Progenitor cell of endocrine pancreas (in vitro differentiated cells): Measurements from ENCODE around the gene SLX4IP. TPM values are rescaled to one million over a fixed set of nuclear protein-coding genes. Genes with fewer than 3 reads are reported as not detected.

Experiments
- DNase-seq: peaks from one replicate; pipeline ENCODE4 v3.0.0; 2021; ENCODE audit warnings: low spot score; ENCODE audit not compliant: unreplicated experiment
- H3K27ac Mint-ChIP-seq: 2 replicates; pipeline ENCODE4 v1.8.0; 2021; ENCODE audit warnings: mild to moderate bottlenecking, moderate library complexity, mixed read lengths
- H3K27me3 Mint-ChIP-seq: 2 replicates; pipeline ENCODE4 v1.8.0; 2021; ENCODE audit warnings: mixed read lengths
- H3K36me3 Mint-ChIP-seq: 2 replicates; pipeline ENCODE4 v1.8.0; 2022; ENCODE audit warnings: mixed read lengths; ENCODE audit not compliant: insufficient read depth
- H3K4me1 Mint-ChIP-seq: 2 replicates; pipeline ENCODE4 v1.8.0; 2021; ENCODE audit warnings: low read depth, mixed read lengths
- H3K4me3 Mint-ChIP-seq: 2 replicates; pipeline ENCODE4 v1.8.0; 2021; ENCODE audit warnings: low read depth, mild to moderate bottlenecking, moderate library complexity, mixed read lengths
- H3K9me3 Mint-ChIP-seq: 2 replicates; pipeline ENCODE4 v1.8.0; 2021; ENCODE audit warnings: low read depth, mixed read lengths
- CTCF ChIP-seq: fragments of 200-600 bp; sonication (generic); IDR thresholded peaks from one replicate; pipeline ENCODE4 v1.5.0; 2021; ENCODE audit warnings: antibody characterized with exemption, mild to moderate bottlenecking; ENCODE audit not compliant: unreplicated experiment
- total RNA-seq: library from RNA; stranded (reverse); gene quantifications from 2 replicates; pipeline ENCODE4 v1.2.1, GENCODE V29; 2021

SLX4IP gene
- total RNA-seq, 1 donor from 2014 or later, result 12.0 TPM

- DNase-seq, result no peak
- Mint-ChIP-seq H3K4me3 (no peak overlapping the region), H3K36me3 (peaks cover 24% of the 10 kb centered on the region), H3K27ac (no peak overlapping the region), H3K27me3 (no peaks in the 10 kb centered on the region), H3K4me1 (peaks cover 11% of the 10 kb centered on the region), H3K9me3 (no peaks in the 10 kb centered on the region)
- TF ChIP-seq CTCF, result no peak
Observed at GRCh38 chr20:10635476-10636208, 200.5 kb downstream of the SLX4IP start.

GRCh38 chr20:10636326-10636818, 201.3 kb downstream of the SLX4IP start:
- H3K9me3 Mint-ChIP-seq, result no peaks in the 10 kb centered on the region
- H3K4me3 Mint-ChIP-seq, result no peak overlapping the region
- no peak overlapping the region for H3K27ac Mint-ChIP-seq
- no peaks in the 10 kb centered on the region for H3K27me3 Mint-ChIP-seq
- DNase-seq, result no peak
- no peak for TF ChIP-seq CTCF
- H3K36me3 Mint-ChIP-seq, result peaks cover 28% of the 10 kb centered on the region
- peaks cover 11% of the 10 kb centered on the region for H3K4me1 Mint-ChIP-seq

GRCh38 chr20:10637031-10637559, 202.0 kb downstream of the SLX4IP start:
- no peak for DNase-seq
- no peak for TF ChIP-seq CTCF
- peak overlapping the region; percentile 13 for H3K27ac Mint-ChIP-seq
- H3K4me3 Mint-ChIP-seq, result no peak overlapping the region
- H3K27me3 Mint-ChIP-seq, result no peaks in the 10 kb centered on the region
- peaks cover 11% of the 10 kb centered on the region for H3K4me1 Mint-ChIP-seq
- H3K9me3 Mint-ChIP-seq, result no peaks in the 10 kb centered on the region
- peaks cover 32% of the 10 kb centered on the region for H3K36me3 Mint-ChIP-seq

DNA sequence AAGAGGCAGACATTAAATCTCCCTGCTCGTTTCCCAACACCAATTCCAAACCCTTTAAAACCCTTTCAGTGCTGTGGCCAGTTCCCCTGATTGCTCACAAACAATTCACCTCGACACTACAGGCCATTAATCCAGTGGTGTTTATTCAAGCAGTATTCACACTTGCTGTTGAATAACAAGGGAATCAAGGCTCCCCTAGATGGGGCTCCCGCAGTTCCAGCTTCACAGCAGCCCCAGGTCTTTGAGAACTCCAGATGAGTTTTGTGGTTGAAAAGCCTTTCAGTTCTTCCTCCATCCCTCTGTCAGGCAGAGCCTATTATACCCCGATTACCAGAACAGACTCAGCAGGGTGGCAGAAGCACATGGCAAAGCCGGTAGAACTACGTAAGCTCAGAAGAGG, 202.5 kb downstream of the SLX4IP start:
- Mint-ChIP-seq H3K36me3 (peaks cover 36% of the 10 kb centered on the region), H3K4me1 (peaks cover 11% of the 10 kb centered on the region), H3K9me3 (no peaks in the 10 kb centered on the region), H3K27ac (peak overlapping the region; percentile 69), H3K27me3 (no peaks in the 10 kb centered on the region), H3K4me3 (no peak overlapping the region)
- DNase-seq, result no peak
- no peak for TF ChIP-seq CTCF

DNA sequence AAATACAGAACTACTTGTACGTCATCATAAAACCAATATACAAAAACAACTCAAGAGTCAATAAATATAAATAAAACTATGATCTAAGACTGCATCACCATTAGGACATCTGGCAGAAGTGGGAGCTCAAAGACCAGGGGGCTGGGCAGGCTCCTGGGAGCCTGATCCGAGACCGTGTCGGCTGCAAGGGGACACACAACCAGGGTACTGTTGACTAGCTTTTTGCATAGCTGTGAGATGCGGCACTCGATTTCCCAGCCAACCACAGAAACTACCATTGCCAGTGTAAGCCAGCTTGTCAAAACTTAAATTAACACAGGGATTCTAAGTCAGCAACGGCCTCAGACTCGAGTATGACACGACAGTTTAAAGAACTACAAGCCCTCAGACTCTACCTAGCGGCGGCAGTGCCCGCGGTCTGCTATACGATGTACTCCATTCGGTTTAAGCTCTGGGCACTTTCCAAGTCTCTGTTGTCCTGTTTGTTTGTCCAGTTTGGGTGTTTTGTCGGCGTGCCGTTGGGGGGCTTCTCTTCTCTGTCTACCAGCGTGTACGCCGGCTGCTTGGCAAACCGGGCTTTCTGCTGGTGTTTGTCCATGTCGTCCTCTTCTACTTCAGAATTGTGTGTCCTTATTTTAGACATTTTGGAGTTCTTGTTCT, 204.1 kb downstream of the SLX4IP start:
- Mint-ChIP-seq H3K4me1 (peaks cover 11% of the 10 kb centered on the region), H3K4me3 (no peak overlapping the region), H3K27ac (no peak overlapping the region), H3K9me3 (no peaks in the 10 kb centered on the region), H3K27me3 (no peaks in the 10 kb centered on the region), H3K36me3 (peaks cover 42% of the 10 kb centered on the region)
- no peak for TF ChIP-seq CTCF
- no peak for DNase-seq
